Transverse colon (tissue), 4 donors: Measurements from ENCODE around the gene PLGRKT.

Source experiments
- CTCF ChIP-seq, 5 experiments: fragments of 200-600 bp in 3 of 5; fragments of 450-650 bp in 2 of 5; sonication (generic) in 3 of 5; IDR thresholded peaks; 1 replicate in 2 of 5; 2 replicates in 3 of 5; pipeline ENCODE4 v1.5.1; 2016 to 2017; ENCODE audit warnings: antibody characterized with exemption in 5 of 5, inconsistent platforms in 3 of 5, mild to moderate bottlenecking in 2 of 5, moderate library complexity in 1 of 5
- POLR2AphosphoS5 ChIP-seq, 3 donors: sonication (generic); formaldehyde crosslinking; IDR thresholded peaks; one replicate each; pipeline ENCODE4 v1.6.1; 2016; ENCODE audit warnings: antibody characterized with exemption in 3 of 3

GRCh38 chr9:5352637-5353248 lies 85.0 kb downstream of the PLGRKT start:
- TF ChIP-seq CTCF (IDR thresholded peaks at IDR 0.05) (no peak), POLR2AphosphoS5 (IDR thresholded peaks at IDR 0.05) (no peak)
